GM18907 (cell line): ENCODE results near the gene CLBA1.

Experiments used
- ATAC-seq: cut with Tn5 transposase; IDR thresholded peaks from one replicate; pipeline ENCODE4 v1.9.1; 2021; ENCODE audit warnings: mild to moderate bottlenecking, moderate library complexity; ENCODE audit not compliant: unreplicated experiment

CLBA1 gene

GRCh38 chr14:104979758-104980610 is 5.6 kb upstream of the CLBA1 start:
- ATAC-seq: no peak

GRCh38 chr14:104980611-104981531 is 4.7 kb upstream of the CLBA1 start:
- no peak for ATAC-seq

GRCh38 chr14:104981699-104982541 is 3.7 kb upstream of the CLBA1 start:
- ATAC-seq: no peak

GRCh38 chr14:104982548-104983230 is 2.9 kb upstream of the CLBA1 start:
- no peak for ATAC-seq

GRCh38 chr14:104983231-104983721 is 2.3 kb upstream of the CLBA1 start:
- ATAC-seq: no peak

- no peak for ATAC-seq
Observed at GRCh38 chr14:104984056-104984894, 1.3 kb upstream of the CLBA1 start.

- no peak for ATAC-seq
Observed at GRCh38 chr14:104986487-104987164, 1.0 kb downstream of the CLBA1 start.

- ATAC-seq: no peak
Observed at GRCh38 chr14:104989236-104989950, 3.8 kb downstream of the CLBA1 start.

GRCh38 chr14:104989951-104990303 is 4.3 kb downstream of the CLBA1 start:
- ATAC-seq: no peak

GRCh38 chr14:104991896-104992230 is 6.3 kb downstream of the CLBA1 start:
- no peak for ATAC-seq

GRCh38 chr14:104992501-104992900 is 6.9 kb downstream of the CLBA1 start:
- ATAC-seq: no peak

- ATAC-seq: no peak
Observed at GRCh38 chr14:104993306-104993705, 7.7 kb downstream of the CLBA1 start.

- no peak for ATAC-seq
Observed at GRCh38 chr14:104993808-104994591, 8.4 kb downstream of the CLBA1 start.

GRCh38 chr14:104994978-104995377 is 9.4 kb downstream of the CLBA1 start:
- no peak for ATAC-seq

- ATAC-seq: no peak
Observed at GRCh38 chr14:104996032-104996431, 10.4 kb downstream of the CLBA1 start.

GRCh38 chr14:104996483-104996882 is 10.9 kb downstream of the CLBA1 start:
- ATAC-seq: no peak

- ATAC-seq: no peak
Observed at GRCh38 chr14:104998801-104999200, 13.2 kb downstream of the CLBA1 start.
